ENCODE measurements around the gene SLC27A3. TPM values are rescaled to one million over a fixed set of nuclear protein-coding genes. Genes with fewer than 3 reads are reported as not detected.

The SLC27A3 gene
- total RNA-seq, 2 experiments from 2014 or later, result 3.8 to 4.4 TPM

DNA sequence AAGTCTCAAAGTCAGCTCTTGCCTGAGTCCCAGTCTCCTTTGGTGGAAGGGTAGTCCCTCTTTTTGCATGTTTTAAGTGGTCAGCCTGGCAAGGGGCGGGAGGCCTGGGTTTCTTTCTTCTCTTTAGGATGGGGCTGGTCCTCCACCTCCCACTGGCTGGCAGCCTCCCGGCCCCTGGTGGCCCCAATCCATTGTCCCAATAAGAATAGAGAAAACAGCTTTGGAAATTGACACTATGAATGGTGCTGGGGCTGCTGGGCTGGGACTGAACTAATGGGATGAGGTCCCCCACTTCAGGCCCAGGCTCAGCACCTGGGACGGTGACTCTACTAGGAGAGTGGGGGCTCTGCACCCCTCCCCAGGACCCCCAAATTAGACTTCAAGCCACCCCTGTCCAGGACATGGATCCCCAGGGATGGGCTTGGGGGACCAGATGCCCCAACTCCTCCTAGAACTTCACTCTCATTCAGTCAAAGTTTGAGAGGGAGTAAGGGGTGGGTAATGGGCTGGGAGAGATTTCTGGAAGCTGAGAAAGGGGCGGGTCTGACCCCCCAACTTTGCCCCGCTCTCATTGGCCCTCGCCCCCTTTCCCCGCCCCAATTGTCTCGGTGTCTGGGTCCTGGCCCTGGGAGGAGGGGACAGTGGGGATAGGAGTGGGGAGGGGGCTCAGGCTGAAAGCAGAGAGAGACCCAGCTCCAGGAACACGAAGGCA is 18.2 kb downstream of the SLC27A3 start:
- ATAC-seq (ENCODE audit: poor library complexity), result no peak
- no peak overlapping the region for H3K27ac Mint-ChIP-seq

GRCh38 chr1:153793973-153794615 is 18.9 kb downstream of the SLC27A3 start:
- ChIA-PET POLR2A (no interaction called here), CTCF (no interaction called here)
- Mint-ChIP-seq H3K27me3 (peaks cover 9% of the 10 kb centered on the region), H3K4me3 (no peak overlapping the region), H3K36me3 (ENCODE audit: low read depth) (no peaks in the 10 kb centered on the region), H3K9me3 (no peaks in the 10 kb centered on the region), H3K4me1 (ENCODE audit: low read depth) (peaks cover 23% of the 10 kb centered on the region), H3K27ac (no peak overlapping the region)
- H3K4me1 ChIP-seq (ENCODE audit: insufficient read depth, low read length), result peaks cover 22% of the 10 kb centered on the region
- intact Hi-C loops (cut with DNase I, micrococcal nuclease), result no loop called here
- DNase-seq, result peak in 1 of 14 experiments; percentile 16
- H3K4me3 ChIP-seq (ENCODE audit: low read length), result no peak overlapping the region
- no peak for ATAC-seq (ENCODE audit: poor library complexity)
- H3K9me3 ChIP-seq (ENCODE audit: control insufficient read depth in 1 of 2, insufficient read depth in 1 of 2, low read length in 2 of 2), result no peaks in the 10 kb centered on the region
- no peaks in the 10 kb centered on the region for H3K27me3 ChIP-seq (ENCODE audit: control insufficient read depth in 1 of 2, insufficient read depth in 2 of 2, low read length in 2 of 2)
- H3K36me3 ChIP-seq (ENCODE audit: insufficient read depth, low read length), result no peaks in the 10 kb centered on the region
- no peak for TF ChIP-seq CTCF (IDR thresholded peaks at IDR 0.05)
- H3K27ac ChIP-seq (ENCODE audit: low read depth in 1 of 2, low read length in 2 of 2), result no peak overlapping the region

More for the DNA sequence above, 18.2 kb downstream of the SLC27A3 start:
- H3K9me3 ChIP-seq (ENCODE audit: control insufficient read depth in 1 of 2, insufficient read depth in 1 of 2, low read length in 2 of 2), result no peaks in the 10 kb centered on the region
- TF ChIP-seq CTCF (IDR thresholded peaks at IDR 0.05), result no peak
- Mint-ChIP-seq H3K27me3 (peaks cover 14% of the 10 kb centered on the region), H3K9me3 (no peaks in the 10 kb centered on the region), H3K36me3 (ENCODE audit: low read depth) (no peaks in the 10 kb centered on the region), H3K4me1 (ENCODE audit: low read depth) (peaks cover 23% of the 10 kb centered on the region), H3K4me3 (no peak overlapping the region)
- CTCF ChIA-PET, result no interaction called here
- no peaks in the 10 kb centered on the region for H3K36me3 ChIP-seq (ENCODE audit: insufficient read depth, low read length)
- H3K4me3 ChIP-seq (ENCODE audit: low read length), result no peak overlapping the region
- intact Hi-C loops (cut with DNase I, micrococcal nuclease), result no loop called here
- POLR2A ChIA-PET, result no interaction called here
- DNase-seq, result no peak
- H3K4me1 ChIP-seq (ENCODE audit: insufficient read depth, low read length), result peaks cover 22% of the 10 kb centered on the region
- no peak overlapping the region for H3K27ac ChIP-seq (ENCODE audit: low read depth in 1 of 2, low read length in 2 of 2)
- no peaks in the 10 kb centered on the region for H3K27me3 ChIP-seq (ENCODE audit: control insufficient read depth in 1 of 2, insufficient read depth in 2 of 2, low read length in 2 of 2)

GRCh38 chr1:153794624-153795329 is 19.6 kb downstream of the SLC27A3 start:
- no peaks in the 10 kb centered on the region for H3K36me3 ChIP-seq (ENCODE audit: insufficient read depth, low read length)
- H3K4me1 Mint-ChIP-seq (ENCODE audit: low read depth), result peaks cover 18% of the 10 kb centered on the region
- H3K27ac Mint-ChIP-seq, result no peak overlapping the region
- CTCF ChIA-PET, result no interaction called here
- no peaks in the 10 kb centered on the region for H3K9me3 Mint-ChIP-seq
- H3K36me3 Mint-ChIP-seq (ENCODE audit: low read depth), result no peaks in the 10 kb centered on the region
- peak in 1 of 14 experiments; percentile 21 for DNase-seq
- no peaks in the 10 kb centered on the region for H3K9me3 ChIP-seq (ENCODE audit: control insufficient read depth in 1 of 2, insufficient read depth in 1 of 2, low read length in 2 of 2)
- peaks cover 4% of the 10 kb centered on the region for H3K27me3 Mint-ChIP-seq
- H3K4me3 ChIP-seq (ENCODE audit: low read length), result no peak overlapping the region
- H3K4me3 Mint-ChIP-seq, result no peak overlapping the region
- TF ChIP-seq CTCF (IDR thresholded peaks at IDR 0.05), result no peak
- POLR2A ChIA-PET, result no interaction called here
- intact Hi-C loops (cut with DNase I, micrococcal nuclease), result loop anchor here in 1 of 2 experiments (5.0 kb wide), 1 partner anchor 478 kb away; the partner anchor contains the start of gene HAX1
- peaks cover 15% of the 10 kb centered on the region for H3K4me1 ChIP-seq (ENCODE audit: insufficient read depth, low read length)
- H3K27me3 ChIP-seq (ENCODE audit: control insufficient read depth in 1 of 2, insufficient read depth in 2 of 2, low read length in 2 of 2), result no peaks in the 10 kb centered on the region
- ATAC-seq (ENCODE audit: poor library complexity), result no peak
- H3K27ac ChIP-seq (ENCODE audit: low read depth in 1 of 2, low read length in 2 of 2), result no peak overlapping the region
